ENCODE measurements around the gene TBXT.
"Not testable (repeated sequence)": the region's sequence is repeated elsewhere in the genome, so short reads cannot be mapped to it uniquely, and the experiment has no call there.

TBXT gene

DNA sequence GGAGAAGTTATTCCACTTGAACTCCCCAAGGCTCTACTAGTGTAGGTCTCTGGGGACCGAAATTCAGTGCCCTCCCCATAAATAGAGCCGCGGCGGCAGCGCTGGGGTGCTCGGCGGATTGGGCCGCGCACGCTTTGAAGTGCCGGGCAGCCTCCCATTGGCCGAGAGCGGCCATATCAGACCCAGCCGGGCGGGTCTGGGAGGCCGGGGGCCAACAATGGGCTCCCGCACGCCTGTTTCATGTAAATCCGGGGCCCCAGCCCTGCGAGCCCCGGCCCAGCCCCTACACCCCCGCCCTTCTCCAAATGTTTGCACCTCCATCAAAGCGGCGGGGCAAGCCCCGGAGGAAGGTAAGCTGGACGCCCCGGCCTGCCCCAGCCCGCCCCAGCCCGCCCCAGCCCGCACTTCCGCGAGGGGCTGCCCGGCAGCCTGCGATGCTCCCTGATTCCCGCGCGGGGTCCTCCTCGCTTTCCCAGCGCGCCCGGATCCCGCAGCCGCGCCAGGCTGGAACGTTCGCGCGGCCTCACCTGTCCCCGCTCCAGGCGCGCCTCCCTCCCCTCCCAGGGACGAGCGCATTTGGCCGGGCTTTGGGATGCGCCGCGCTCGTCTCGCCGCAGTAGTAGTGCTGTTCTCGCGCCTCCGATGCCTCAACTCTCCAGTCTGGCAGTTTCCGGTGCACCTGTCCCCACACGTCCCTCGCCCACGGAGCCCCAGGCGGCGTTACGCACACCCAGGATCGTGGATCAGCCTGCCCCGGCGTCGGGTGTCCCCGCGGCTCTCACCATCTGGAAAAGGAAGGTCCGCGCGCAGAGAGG, at the start of gene TBXT:
TSS of gene TBXT (minus strand) at position 51 of the 815 bp plus-strand sequence. CDS start 260 bp downstream, outside the sequence.
- DNase-seq (ENCODE audit: low read depth): no peak

DNA sequence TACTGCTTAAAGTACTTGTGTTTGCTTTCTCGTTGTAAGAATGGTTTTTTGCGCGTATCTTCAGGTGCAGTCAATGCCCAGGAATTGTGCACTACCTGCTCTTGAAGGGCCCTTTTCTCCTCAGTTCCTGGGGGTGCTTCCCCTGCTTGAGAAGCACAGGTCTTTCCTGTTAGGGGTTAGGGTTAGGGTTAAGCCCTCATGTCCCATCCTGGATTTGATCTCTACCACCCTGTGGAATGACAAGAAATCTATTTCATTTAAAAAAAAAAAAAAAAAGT, 39.6 kb upstream of the TBXT start:
- DNase-seq (ENCODE audit: low read depth): no peak

DNA sequence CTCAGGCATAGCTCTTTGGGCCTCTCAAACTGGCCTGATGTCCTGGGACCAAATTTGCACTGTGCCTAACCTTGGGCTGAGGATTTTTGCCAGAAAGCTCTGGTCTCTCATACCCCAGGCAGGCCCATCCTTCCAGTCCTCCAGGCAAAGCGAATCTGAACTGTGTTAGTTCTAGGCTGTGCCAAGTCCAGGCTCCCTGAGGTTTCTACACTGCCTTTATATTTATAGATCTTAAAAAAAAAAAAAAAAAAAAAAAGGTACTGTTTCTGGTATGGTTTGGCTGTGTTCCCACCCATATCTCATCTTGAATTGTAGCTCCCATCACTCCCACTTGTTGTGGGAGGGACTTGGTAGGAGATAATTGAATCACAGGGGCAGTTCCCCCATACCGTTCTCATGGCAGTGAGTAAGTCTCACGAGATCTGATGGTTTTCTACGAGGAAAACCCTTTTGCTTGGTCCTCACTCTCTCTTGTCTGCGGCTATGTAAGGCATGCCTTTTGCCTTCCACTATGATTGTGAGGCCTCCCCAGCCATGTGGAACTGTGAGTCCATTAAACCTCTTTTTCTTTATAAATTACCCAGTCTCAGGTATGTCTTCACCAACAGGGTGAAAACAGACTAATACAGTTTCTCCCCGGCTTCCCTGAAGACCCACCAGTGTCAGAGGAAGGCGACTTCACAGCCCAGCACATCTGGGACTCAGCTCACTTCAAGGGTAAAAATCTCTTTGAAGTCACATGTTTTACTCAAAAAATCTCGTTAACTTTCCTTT, 39.0 kb upstream of the TBXT start:
- no peak for DNase-seq (ENCODE audit: low read depth)

DNA sequence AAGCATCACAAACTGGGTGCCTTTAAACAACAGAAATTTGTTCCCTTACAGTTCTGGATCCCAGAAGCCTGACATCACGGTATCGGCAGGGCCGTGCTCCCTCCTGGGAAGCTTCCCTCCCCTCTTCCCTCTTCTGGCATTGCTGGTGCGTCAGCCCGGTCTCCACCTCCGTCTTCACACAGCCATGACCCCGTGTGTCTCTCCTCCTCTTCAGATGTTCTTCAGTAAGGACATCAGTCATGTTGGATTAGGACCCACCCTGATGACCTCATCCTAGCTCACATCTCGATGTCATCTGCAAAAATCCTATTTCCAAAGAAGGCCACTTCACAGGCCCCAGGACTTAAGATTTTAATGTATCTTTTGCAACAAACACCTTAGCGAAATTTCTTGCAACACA, 38.4 kb upstream of the TBXT start:
- no peak for DNase-seq (ENCODE audit: low read depth)

GRCh38 chr6:166204852-166205650, 37.4 kb upstream of the TBXT start:
- DNase-seq (ENCODE audit: low read depth): no peak

- no peak for DNase-seq (ENCODE audit: low read depth)
These were observed 36.1 kb upstream of the TBXT start for GRCh38 chr6:166203641-166204222.

DNA sequence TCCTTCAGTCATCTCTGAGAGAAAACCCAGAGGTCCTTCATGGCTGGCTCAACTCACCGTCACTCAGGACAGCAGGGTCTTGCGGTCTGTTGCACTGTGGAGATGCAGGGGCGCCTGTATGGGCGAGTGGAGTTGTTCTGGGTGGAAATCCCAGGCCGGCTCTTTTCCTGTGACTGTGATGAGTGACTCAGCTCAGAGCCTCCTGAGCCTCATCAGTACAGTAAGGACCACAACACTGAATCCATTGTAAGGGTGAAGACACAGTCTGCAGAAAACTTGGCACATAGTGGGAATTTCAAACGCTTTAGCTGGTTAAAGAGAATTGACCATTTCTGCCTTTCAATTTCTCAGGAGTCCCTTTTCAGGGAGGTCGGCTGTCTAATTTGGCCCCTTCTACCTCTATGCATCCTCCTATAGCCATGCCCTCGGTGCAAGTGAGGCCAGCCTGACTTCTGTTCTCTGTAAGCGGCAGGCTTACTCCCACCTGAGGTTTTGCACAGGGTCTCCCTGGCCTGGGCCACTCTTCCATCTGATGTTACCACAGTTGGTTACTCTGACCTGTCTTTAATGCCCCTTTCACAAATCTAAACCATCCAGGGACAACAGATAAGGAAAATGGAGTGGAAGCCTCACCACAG, 35.5 kb upstream of the TBXT start:
- DNase-seq (ENCODE audit: low read depth): no peak

GRCh38 chr6:166202321-166202733, 34.7 kb upstream of the TBXT start:
- no peak for DNase-seq (ENCODE audit: low read depth)

GRCh38 chr6:166201878-166202277, 34.2 kb upstream of the TBXT start:
- no peak for DNase-seq (ENCODE audit: low read depth)

DNA sequence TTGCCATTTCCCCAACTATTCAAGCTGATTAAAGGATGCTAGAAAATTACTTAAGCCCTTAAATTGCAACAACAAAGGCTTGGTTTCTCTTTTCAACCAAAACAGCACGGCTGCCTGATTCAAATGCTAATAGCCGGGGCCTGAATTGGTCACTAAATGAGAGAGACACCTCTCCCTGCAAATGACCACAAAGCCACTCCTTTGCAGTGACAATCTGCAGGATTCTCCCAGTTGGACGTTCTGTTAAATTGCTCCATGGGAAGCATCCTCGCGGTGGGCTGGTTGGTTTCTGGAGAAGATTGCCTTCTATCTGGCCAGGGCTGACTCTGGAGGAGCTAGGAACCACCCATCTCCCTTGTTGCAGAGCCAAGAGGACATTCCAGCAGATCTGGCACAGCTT, 29.7 kb upstream of the TBXT start:
- DNase-seq (ENCODE audit: low read depth): no peak

DNA sequence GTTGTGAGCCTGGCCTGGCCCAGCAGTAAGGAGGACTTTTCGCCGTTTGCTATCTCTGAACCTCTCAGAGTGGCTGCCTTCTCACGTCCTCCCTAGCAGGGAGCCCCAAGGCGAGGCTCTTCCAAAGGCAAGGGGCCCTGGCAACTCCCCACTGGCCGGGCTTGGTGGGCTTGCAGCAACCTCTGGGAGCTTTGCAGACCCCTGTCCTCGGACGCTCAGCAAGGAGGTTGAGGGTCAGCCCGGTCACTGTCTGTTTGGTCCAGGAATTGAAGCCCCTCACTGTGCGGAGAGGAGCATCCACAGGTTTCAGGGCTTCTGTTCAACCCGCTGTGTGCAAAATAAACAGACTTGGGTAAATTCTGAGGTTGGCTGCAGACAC, 28.2 kb upstream of the TBXT start:
- DNase-seq (ENCODE audit: low read depth): no peak

DNA sequence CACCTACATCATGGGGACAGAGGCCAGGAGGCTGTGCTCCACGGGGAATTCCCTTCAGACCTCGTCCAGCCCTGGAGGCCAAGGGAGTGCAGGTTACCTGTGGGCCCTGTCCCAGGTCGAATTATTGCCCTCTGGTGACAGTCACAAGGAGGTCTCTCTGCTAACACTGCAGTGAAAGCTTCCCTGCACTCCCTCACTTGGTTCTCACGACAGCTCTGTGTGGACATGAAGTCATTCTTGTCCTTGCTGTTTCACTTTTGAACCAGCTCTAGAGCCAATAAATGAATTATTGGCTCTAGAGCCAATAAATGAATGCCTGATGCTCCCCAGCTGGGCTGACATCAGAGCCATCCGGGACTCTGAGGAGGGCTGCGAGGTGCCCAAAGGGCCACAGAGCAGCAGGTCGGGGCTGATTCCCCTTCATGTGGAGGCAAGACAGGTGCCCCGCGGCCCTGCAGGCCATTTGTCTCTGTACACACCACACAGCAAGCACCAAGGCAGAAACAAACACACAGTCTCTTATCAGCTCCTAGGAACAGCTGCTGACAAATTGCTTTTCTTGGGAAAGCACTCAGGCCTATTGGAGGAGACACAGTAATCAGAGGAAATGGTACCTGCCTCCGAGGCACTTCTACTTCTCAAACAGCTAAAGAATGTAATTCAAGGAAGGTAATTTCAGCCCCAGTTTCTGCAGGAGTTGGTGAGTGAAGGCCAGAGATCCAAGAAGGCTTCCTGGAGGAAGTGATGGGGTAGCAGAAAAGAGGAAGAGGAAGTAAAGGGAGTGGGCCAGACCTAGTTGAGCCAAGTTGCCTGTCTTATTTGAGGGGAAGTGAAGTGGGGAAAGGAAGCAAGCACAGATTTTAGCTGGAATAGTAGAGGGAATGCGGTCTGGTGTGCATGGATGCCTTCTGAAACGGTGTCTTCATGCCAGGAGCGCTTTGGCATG, 27.5 kb upstream of the TBXT start:
- no peak for DNase-seq (ENCODE audit: low read depth)

- no peak for DNase-seq (ENCODE audit: low read depth)
These were observed 24.9 kb upstream of the TBXT start for GRCh38 chr6:166192557-166192956.

GRCh38 chr6:166192136-166192535, 24.5 kb upstream of the TBXT start:
- DNase-seq (ENCODE audit: low read depth): no peak

DNA sequence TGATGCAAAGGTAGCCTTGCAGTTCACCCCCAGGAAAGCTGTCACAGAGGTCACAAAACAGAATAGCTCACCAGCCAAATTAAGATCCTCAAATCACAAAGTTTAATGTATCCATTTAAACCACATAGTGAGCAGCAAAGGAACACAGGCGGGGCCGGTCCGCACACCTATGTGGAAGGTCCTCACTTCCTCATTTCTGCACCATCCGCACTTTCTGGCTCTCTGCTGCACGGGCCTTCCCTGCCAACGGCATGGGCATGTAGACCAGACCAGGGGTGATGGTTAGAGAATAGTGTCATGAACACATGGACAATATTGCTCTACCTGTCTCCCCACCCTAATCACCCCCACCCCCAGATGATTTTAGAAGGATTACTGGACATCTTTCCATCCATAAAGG, 12.1 kb upstream of the TBXT start:
- no peak for DNase-seq (ENCODE audit: low read depth)

GRCh38 chr6:166176106-166176505, 8.5 kb upstream of the TBXT start:
- no peak for DNase-seq (ENCODE audit: low read depth)

DNA sequence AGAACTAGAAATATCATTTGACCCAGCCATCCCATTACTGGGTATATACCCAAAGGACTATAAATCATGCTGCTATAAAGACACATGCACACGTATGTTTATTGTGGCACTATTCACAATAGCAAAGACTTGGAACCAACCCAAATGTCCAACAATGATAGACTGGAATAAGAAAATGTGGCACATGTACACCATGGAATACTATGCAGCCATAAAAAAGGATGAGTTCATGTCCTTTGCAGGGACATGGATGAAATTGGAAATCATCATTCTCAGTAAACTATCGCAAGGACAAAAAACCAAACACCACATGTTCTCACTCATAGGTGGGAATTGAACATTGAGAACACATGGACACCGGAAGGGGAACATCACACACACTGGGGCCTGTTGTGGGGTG, 7.4 kb upstream of the TBXT start:
- not testable (repeated sequence) for DNase-seq (ENCODE audit: low read depth)

DNA sequence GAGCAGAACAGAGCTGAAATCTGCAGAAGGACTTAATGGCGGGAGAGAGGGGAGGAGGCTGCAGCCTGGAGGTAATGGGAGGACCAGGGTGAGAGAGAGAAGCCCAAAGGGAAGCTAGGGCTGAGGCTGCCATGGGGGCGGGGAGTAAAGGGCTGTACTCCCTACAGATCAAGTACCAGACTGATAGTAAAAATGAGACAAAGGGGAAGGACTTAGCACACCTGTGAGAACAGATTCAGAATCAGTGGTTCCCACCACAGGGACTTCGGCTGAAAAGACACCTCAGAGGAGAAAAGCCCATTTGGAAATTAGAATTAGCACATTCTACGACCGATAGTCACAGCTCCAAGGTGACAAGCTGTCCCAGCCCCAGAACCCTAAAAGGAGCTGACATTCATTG, 6.4 kb upstream of the TBXT start:
- DNase-seq (ENCODE audit: low read depth): no peak

- no peak for DNase-seq (ENCODE audit: low read depth)
These were observed 5.8 kb upstream of the TBXT start for GRCh38 chr6:166173281-166173951.

- DNase-seq (ENCODE audit: low read depth): no peak
These were observed 4.9 kb upstream of the TBXT start for GRCh38 chr6:166172546-166172945.

All from GM04504 (cell line).